NCI-H2171 treated with DMSO at 0.1 percent for 48 hours (cell line): ENCODE results near the gene FAM120B.
"Not testable (repeated sequence)": the region's sequence is repeated elsewhere in the genome, so short reads cannot be mapped to it uniquely, and the experiment has no call there.

Experiments
- DNase-seq: peaks from one replicate; lab custom pipeline; 2025; lab: John Stamatoyannopoulos, UW

The FAM120B gene

GRCh38 chr6:170297576-170298330 lies 8.8 kb upstream of the FAM120B start:
- no peak for DNase-seq

GRCh38 chr6:170298688-170299087 lies 7.9 kb upstream of the FAM120B start:
- no peak for DNase-seq

GRCh38 chr6:170301184-170301583 lies 5.4 kb upstream of the FAM120B start:
- DNase-seq = no peak

GRCh38 chr6:170305805-170306323 lies 694 bp upstream of the FAM120B start:
- no peak for DNase-seq

GRCh38 chr6:170307080-170307545 lies 555 bp downstream of the FAM120B start:
- DNase-seq = no peak

GRCh38 chr6:170308761-170309160 lies 2.2 kb downstream of the FAM120B start:
- DNase-seq = no peak

GRCh38 chr6:170311696-170312095 lies 5.1 kb downstream of the FAM120B start:
- DNase-seq = no peak

- no peak for DNase-seq
Measured at GRCh38 chr6:170312876-170313275, 6.3 kb downstream of the FAM120B start.

GRCh38 chr6:170313716-170314295 lies 7.2 kb downstream of the FAM120B start:
- no peak for DNase-seq

- DNase-seq = no peak
Measured at GRCh38 chr6:170314983-170315382, 8.4 kb downstream of the FAM120B start.

GRCh38 chr6:170316071-170316470 lies 9.5 kb downstream of the FAM120B start:
- no peak for DNase-seq

GRCh38 chr6:170317076-170317475 lies 10.5 kb downstream of the FAM120B start:
- no peak for DNase-seq

- no peak for DNase-seq
Measured at GRCh38 chr6:170317718-170318117, 11.2 kb downstream of the FAM120B start.

- DNase-seq = no peak
Measured at GRCh38 chr6:170329321-170329720, 22.8 kb downstream of the FAM120B start.

GRCh38 chr6:170335199-170335598 lies 28.6 kb downstream of the FAM120B start:
- not testable (repeated sequence) for DNase-seq

- no peak for DNase-seq
Measured at GRCh38 chr6:170344631-170345576, 38.3 kb downstream of the FAM120B start.

- no peak for DNase-seq
Measured at GRCh38 chr6:170345662-170346061, 39.1 kb downstream of the FAM120B start.

GRCh38 chr6:170346649-170347048 lies 40.1 kb downstream of the FAM120B start:
- DNase-seq = no peak

GRCh38 chr6:170347091-170347490 lies 40.5 kb downstream of the FAM120B start:
- DNase-seq = no peak

GRCh38 chr6:170347975-170348374 lies 41.4 kb downstream of the FAM120B start:
- DNase-seq = no peak

- not testable (repeated sequence) for DNase-seq
Measured at GRCh38 chr6:170351456-170351855, 44.9 kb downstream of the FAM120B start.

- not testable (repeated sequence) for DNase-seq
Measured at GRCh38 chr6:170355190-170355589, 48.6 kb downstream of the FAM120B start.
